Measurements from ENCODE around the gene PSD2.

Gene PSD2

GRCh38 chr5:139855946-139856540 is 60.4 kb downstream of the PSD2 start:
- no peak for DNase-seq (ENCODE audit: low spot score)

- no peak for DNase-seq (ENCODE audit: low spot score)
These were observed 61.1 kb downstream of the PSD2 start for GRCh38 chr5:139856714-139857113.

GRCh38 chr5:139859013-139859412 is 63.4 kb downstream of the PSD2 start:
- no peak for DNase-seq (ENCODE audit: low spot score)

GRCh38 chr5:139861021-139861888 is 65.6 kb downstream of the PSD2 start:
- no peak for DNase-seq (ENCODE audit: low spot score)

- DNase-seq (ENCODE audit: low spot score): no peak
These were observed 66.2 kb downstream of the PSD2 start for GRCh38 chr5:139861889-139862207.

- peak; percentile 44 for DNase-seq (ENCODE audit: low spot score)
These were observed 66.7 kb downstream of the PSD2 start for GRCh38 chr5:139862313-139862712.

- DNase-seq (ENCODE audit: low spot score): peak; percentile 35
These were observed 67.2 kb downstream of the PSD2 start for GRCh38 chr5:139862803-139863202.

- no peak for DNase-seq (ENCODE audit: low spot score)
These were observed 67.8 kb downstream of the PSD2 start for GRCh38 chr5:139863361-139863760.

GRCh38 chr5:139863855-139864558 is 68.4 kb downstream of the PSD2 start:
- DNase-seq (ENCODE audit: low spot score): peak; percentile 69

GRCh38 chr5:139864716-139865483 is 69.3 kb downstream of the PSD2 start:
- DNase-seq (ENCODE audit: low spot score): no peak

- no peak for DNase-seq (ENCODE audit: low spot score)
These were observed 71.5 kb downstream of the PSD2 start for GRCh38 chr5:139867109-139867508.

- DNase-seq (ENCODE audit: low spot score): no peak
These were observed 72.0 kb downstream of the PSD2 start for GRCh38 chr5:139867581-139867980.

GRCh38 chr5:139869042-139869790 is 73.6 kb downstream of the PSD2 start:
- DNase-seq (ENCODE audit: low spot score): no peak

- no peak for DNase-seq (ENCODE audit: low spot score)
These were observed 75.1 kb downstream of the PSD2 start for GRCh38 chr5:139870677-139871076.

- no peak for DNase-seq (ENCODE audit: low spot score)
These were observed 76.0 kb downstream of the PSD2 start for GRCh38 chr5:139871614-139872013.

- DNase-seq (ENCODE audit: low spot score): peak; percentile 13
These were observed 76.6 kb downstream of the PSD2 start for GRCh38 chr5:139872052-139872766.

GRCh38 chr5:139872851-139873794 is 77.5 kb downstream of the PSD2 start:
- no peak for DNase-seq (ENCODE audit: low spot score)

GRCh38 chr5:139875957-139876356 is 80.3 kb downstream of the PSD2 start:
- DNase-seq (ENCODE audit: low spot score): no peak

GRCh38 chr5:139877129-139877597 is 81.6 kb downstream of the PSD2 start:
- DNase-seq (ENCODE audit: low spot score): no peak

- no peak for DNase-seq (ENCODE audit: low spot score)
These were observed 82.5 kb downstream of the PSD2 start for GRCh38 chr5:139878093-139878492.

Measured in NAMALWA (cell line).